GM18502 (cell line): ENCODE measurements around the gene UBE2QL1.

Source experiments
- ATAC-seq: cut with Tn5 transposase; IDR thresholded peaks from one replicate; pipeline ENCODE4 v1.9.1; 2021; ENCODE audit warnings: mild to moderate bottlenecking; ENCODE audit not compliant: unreplicated experiment, poor library complexity

The UBE2QL1 gene

GRCh38 chr5:6471252-6471651 lies 22.6 kb downstream of the UBE2QL1 start:
- ATAC-seq, result no peak

GRCh38 chr5:6472792-6473191 lies 24.1 kb downstream of the UBE2QL1 start:
- ATAC-seq, result no peak

GRCh38 chr5:6473284-6473683 lies 24.6 kb downstream of the UBE2QL1 start:
- no peak for ATAC-seq

DNA sequence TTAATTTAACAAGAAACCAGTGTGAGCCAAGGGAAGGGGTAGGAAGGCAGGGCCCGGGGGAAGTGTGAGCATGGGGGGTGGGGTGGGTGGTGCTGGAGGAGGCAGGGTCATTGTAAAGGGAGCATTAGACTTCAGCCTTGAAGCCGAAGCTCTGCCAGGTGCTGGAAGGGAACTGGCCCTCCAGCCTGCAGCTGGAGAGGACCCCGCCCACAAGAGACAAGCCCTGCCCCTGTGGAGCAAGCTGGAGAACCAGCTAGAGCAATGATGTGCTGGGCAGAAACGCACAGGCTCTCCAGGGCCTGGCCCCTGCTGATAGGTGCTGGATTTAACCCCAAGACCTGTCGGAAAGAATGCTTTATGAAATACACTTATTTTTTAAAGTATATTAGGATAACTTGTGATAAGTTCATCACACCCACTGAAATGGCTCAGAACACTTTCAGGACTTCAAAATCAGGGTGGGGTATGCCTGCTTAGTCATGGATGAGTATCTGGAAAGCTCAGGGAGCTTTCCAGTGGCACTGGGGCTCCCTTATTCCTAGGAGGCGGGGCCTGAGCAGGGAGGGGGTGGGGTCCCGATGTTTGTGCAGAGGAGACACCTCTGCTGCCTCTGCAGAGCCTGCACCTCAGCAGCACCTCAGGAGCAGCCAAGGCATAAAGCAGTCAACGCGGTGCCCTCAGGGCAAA lies 27.1 kb downstream of the UBE2QL1 start:
- ATAC-seq, result no peak

GRCh38 chr5:6476313-6476661 lies 27.6 kb downstream of the UBE2QL1 start:
- ATAC-seq, result no peak

DNA sequence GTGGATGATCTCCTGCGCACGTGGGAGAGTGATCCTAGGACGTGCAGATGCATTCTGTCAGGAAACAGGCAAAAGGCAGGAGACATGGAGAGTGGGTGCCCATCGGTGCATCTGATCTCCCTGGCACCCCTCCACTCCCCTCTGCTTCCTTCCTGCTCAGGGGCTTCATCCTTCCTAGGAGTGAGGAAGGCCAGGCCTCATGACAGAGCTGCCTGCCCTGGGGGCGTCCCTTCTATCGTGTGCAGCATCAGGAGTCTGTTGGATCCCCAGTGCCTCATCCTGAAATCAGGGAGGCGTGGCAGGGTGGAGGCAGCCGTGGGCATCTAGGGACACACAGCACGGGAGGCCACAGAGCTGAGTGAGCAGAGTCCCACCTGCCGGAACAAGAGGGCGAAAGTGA lies 30.1 kb downstream of the UBE2QL1 start:
- ATAC-seq, result no peak

DNA sequence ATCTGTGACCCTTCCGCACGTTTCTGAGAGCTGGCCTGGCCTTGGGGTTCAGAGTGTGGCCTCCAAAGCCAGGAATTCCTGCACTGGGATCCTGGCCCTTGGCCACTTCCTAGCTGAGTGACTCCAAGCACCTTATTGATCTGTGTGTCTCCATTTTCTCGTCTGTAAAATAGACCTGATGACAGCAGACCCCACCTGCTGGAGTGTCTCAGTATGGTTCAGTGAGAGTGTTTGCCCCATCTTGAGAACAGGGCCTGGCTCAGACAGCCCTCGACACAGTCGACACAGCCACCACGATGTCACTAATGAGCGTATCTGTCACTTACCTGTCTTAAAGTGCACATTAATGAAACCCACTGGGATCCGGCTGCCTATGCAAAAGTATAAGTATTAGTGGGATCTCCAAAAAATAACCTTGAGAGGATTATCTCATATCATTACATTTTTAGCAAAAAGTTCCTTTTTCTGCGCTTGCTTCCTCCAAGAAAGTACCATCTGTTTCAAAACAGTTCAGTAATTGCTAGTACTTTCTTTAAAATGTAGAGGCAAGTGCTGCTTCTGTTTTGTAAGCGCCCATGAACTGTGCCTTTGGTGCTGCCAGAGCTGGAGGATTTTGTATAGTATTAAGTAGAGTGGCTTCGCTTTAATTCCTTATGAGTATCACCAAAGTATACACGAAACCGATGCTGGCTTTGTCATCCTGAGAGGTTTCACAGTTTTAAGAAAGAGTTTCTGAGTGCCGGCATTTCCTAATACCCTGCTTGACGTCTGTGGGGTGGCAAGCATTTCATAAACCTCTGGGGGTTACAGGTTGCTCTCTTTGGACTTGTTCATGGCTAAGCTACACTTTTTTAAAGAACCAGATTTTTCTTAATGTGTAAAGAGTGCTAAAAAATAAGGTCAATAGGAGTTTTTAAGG lies 31.7 kb downstream of the UBE2QL1 start:
- ATAC-seq, result peak; percentile 54

GRCh38 chr5:6482735-6483134 lies 34.1 kb downstream of the UBE2QL1 start:
- no peak for ATAC-seq

DNA sequence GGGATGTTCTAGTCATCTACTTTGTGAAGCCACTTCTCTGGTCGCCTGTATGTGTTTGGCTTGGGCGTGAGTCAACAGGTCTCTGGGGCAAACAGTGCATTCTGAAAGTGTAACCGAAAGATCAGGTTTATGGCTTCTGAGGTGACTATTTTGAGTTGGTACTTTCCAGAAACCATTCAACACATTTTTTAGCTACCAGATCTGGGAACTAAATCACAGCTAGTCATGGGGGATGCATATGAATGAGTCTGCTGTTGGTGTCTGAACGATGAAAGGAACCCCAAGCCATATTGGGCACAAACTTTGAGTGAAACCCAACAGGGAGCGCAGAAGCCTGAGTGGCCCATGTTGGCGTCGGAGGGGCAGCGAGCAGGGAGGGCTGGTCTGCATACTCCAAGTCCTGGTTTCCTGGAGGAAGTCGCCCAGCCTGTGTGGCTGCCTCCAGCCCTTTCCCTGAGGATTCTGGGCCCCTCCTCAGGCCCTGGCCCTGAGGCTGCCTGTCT lies 35.3 kb downstream of the UBE2QL1 start:
- peak; percentile 91 for ATAC-seq

GRCh38 chr5:6484446-6484845 lies 35.8 kb downstream of the UBE2QL1 start:
- no peak for ATAC-seq

- no peak for ATAC-seq
Measured at GRCh38 chr5:6484899-6485298, 36.2 kb downstream of the UBE2QL1 start.

- ATAC-seq, result no peak
Measured at GRCh38 chr5:6485441-6485840, 36.8 kb downstream of the UBE2QL1 start.

GRCh38 chr5:6486074-6486473 lies 37.4 kb downstream of the UBE2QL1 start:
- no peak for ATAC-seq

GRCh38 chr5:6487081-6487480 lies 38.4 kb downstream of the UBE2QL1 start:
- ATAC-seq, result no peak

DNA sequence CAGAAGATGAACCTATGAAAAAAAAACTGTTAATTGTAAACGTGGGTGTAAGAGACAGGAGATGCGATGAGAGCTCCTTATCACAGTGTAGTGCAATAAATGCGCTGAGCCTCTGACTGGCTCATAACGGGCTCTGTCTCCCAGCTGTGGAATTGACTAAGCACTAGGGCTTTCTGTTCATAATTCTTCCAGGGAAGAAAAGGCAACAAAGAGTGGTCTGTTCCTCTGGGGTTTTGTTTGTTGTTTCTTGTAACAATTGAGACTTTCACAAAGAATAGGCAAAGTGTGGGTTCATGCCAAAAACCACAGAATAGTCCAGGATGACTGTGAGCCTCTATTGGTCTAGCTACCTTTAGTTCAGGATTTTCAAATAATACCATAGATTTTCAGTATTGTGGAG lies 39.4 kb downstream of the UBE2QL1 start:
- ATAC-seq, result no peak

DNA sequence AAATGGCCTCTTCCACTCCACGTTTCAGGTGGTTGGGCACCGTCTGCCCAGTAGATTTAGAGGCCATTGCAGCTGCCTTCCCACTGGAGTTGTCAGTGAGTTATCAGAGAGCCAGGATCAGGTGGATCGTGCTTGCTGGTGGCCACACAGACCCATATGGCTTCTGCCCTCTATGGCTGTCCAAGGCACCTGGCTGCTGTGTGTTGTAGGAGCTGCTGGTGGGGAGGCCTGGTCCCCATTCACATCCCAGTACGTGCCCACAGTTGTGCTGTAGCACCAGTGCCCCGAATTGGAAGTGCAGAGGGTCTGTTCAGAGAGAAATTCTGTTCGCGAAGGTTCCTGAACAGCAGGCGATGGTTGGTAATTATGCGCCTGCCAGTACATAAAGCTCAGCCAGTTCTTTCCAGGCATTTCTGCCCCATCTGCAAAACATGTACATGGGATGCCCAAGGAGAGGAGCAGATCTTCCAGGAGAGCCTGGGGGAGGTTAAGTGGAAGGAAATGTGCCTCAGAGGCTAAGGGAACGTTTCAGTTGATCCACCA lies 41.1 kb downstream of the UBE2QL1 start:
- no peak for ATAC-seq

- no peak for ATAC-seq
Measured at GRCh38 chr5:6490246-6490645, 41.6 kb downstream of the UBE2QL1 start.

DNA sequence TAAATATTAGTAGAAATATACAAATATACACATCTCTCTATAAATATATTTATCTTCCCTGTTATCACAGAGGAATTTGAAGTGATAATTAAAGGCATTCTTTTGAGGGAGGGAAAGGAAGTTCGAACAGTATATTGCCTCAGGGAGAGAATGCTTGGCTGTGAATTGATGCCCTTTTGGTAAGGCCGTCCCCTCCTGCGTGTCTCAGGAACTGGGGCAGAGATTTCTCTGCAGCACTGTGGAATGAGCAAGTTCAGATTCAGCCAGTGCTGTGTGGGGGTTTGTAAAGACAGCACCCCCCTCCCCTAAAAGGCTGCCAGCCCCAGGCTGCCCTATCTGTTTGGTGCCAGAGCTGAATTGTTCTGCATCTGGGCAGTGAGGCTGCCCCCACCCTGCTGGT lies 42.0 kb downstream of the UBE2QL1 start:
- no peak for ATAC-seq

DNA sequence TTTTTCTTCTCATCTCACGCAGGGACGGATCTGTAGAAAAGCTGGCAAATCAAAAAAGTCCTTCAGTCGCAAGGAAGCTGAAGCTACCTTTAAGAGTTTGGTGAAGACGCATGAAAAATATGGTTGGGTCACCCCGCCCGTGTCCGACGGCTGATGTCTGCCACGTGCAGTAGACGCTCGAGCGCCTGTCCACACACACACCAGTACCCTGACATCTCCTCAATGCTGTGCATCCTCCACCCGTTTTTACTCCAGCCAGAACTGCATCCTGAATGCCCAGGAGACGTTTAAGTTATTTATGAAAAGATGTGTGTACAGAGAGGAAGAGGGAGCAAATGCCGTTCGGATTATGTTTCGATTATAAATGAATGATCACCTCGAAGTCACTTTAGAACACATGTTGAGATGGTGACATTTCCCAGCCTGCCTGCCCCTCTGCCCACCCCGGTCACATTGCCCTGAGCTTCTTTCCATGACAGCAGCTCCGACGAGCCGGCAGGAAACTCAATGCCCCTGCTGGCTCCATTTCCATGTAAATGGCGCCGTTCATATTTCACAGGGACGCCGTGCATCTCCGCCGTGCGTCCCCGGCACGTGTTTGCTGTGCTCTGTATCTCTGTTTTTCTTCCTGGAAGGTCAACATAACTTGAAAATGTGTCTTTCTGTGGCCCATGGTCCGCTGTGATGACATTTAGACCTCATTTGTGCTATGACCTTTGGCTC lies 42.7 kb downstream of the UBE2QL1 start:
- no peak for ATAC-seq

DNA sequence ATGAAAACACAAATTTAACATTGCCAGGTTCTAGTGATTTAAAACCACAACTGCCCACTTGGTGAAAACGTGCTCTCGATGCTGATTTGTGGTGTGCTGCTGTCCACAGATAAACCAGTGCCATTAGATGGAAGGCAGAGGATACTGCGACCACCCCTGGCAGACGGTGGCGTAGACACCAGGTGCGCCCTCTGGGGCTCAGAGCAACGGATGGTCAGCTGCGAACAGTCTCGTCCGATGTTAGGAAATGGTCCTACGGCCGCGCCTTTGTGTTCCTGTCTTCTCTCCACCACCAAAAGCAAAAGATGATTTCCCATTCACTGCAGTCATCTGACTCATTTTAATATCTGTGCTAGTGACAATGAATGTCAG lies 43.2 kb downstream of the UBE2QL1 start:
- no peak for ATAC-seq

DNA sequence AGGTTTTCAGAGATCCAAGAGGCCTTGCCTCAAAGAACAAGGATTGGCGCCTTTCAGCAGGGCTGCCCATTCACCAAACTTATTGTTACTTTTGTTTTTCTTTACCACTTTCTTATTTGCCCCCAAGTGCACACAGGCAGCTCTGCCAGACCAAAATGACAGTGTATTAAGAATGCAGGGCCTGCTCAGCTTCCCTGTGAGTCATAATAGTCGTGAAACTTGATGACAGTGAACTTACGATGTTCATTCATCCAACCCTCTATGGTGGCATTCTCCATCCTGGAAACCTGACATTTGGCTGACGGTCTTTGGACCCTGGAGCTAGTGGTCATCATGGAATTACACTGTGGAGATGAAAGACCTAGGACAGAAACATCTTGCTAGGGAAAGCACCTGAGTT lies 44.3 kb downstream of the UBE2QL1 start:
- ATAC-seq, result peak; percentile 45
